A549 (cell line): Measurements from ENCODE around the gene DYNLT2B. TPM values are rescaled to one million over a fixed set of nuclear protein-coding genes. Genes with fewer than 3 reads are reported as not detected.
"Not testable (repeated sequence)": the region's sequence is repeated elsewhere in the genome, so short reads cannot be mapped to it uniquely, and the experiment has no call there.

Source experiments
- ATAC-seq, 2 experiments: fragments of 200-7000 bp in 1 of 2; fragments of >200 bp in 1 of 2; cut with Nextera tagmentation in 1 of 2; cut with Tn5 transposase in 1 of 2; 3 replicates each; pipeline versions ENCODE4 v1.8.0 to v1.9.1; 2018 to 2020; ENCODE audit warnings: mild to moderate bottlenecking in 1 of 2, moderate library complexity in 1 of 2
- CTCF ChIA-PET: fragments of 300-600 bp; sonication (Branson Sonifier 250); formaldehyde crosslinking; extraction: SDS; loops from one replicate; lab custom pipeline; 2021; ENCODE audit warnings: antibody characterized with exemption, inconsistent platforms; lab: Yijun Ruan, JAX
- POLR2A ChIA-PET: fragments of 350-600 bp; formaldehyde crosslinking; extraction: SDS; loops from one replicate; lab custom pipeline; 2021; ENCODE audit warnings: antibody characterized with exemption, inconsistent platforms; lab: Yijun Ruan, JAX
- DNase-seq, 2 experiments: peaks; one replicate each; pipeline versions ENCODE4 v3.0.0 to v3.0.0-alpha.2; 2011 to 2016; ENCODE audit warnings: low read depth in 1 of 2, low spot score in 1 of 2
- FAIRE-seq: peaks from 2 replicates; lab custom pipeline; 2011; peaks lifted over from hg19 to GRCh38; lab: Jason Lieb, UNC
- H3K27ac ChIP-seq, 2 experiments: fragments of >200 bp; sonication (Bioruptor Twin); formaldehyde crosslinking; 3 replicates each; pipeline ENCODE4 v1.5.1; 2016 to 2017
- H3K4me1 ChIP-seq: fragments of >200 bp; sonication (Bioruptor Twin); formaldehyde crosslinking; 3 replicates; pipeline ENCODE4 v1.6.1; 2016
- H3K4me2 ChIP-seq: fragments of >200 bp; sonication (Bioruptor Twin); formaldehyde crosslinking; 3 replicates; pipeline ENCODE4 v1.6.1; 2016
- H3K4me3 ChIP-seq: fragments of >200 bp; sonication (Bioruptor Twin); formaldehyde crosslinking; 3 replicates; pipeline ENCODE4 v1.5.1; 2016
- H3K9me3 ChIP-seq: fragments of >200 bp; sonication (Bioruptor Twin); formaldehyde crosslinking; 3 replicates; pipeline ENCODE4 v1.6.1; 2016
- CBX2 ChIP-seq: fragments of 200-600 bp; sonication (generic); IDR thresholded peaks from 2 replicates; pipeline ENCODE4 v1.6.1; 2016; ENCODE audit warnings: low read depth, mild to moderate bottlenecking, borderline replicate concordance
- EHF ChIP-seq: fragments of 250-450 bp; sonication (Bioruptor Pico); IDR thresholded peaks from 2 replicates; pipeline ENCODE4 v1.5.0; 2020; ENCODE audit warnings: mild to moderate bottlenecking
- FOSB ChIP-seq: fragments of 250-450 bp; sonication (Bioruptor Pico); IDR thresholded peaks from 2 replicates; pipeline ENCODE4 v1.5.0; 2020; ENCODE audit warnings: mild to moderate bottlenecking, moderate library complexity
- HOXB5 ChIP-seq: fragments of 250-450 bp; sonication (Bioruptor Pico); IDR thresholded peaks from 2 replicates; pipeline ENCODE4 v1.5.0; 2020; ENCODE audit warnings: mild to moderate bottlenecking, moderate library complexity
- JUN ChIP-seq, 2 experiments: fragments of >200 bp; sonication (Bioruptor Twin); formaldehyde crosslinking; IDR thresholded peaks; 2 replicates in 1 of 2; 3 replicates in 1 of 2; pipeline ENCODE4 v1.6.1; 2016 to 2017
- KDM5A ChIP-seq: fragments of 200-600 bp; sonication (generic); IDR thresholded peaks from 2 replicates; pipeline ENCODE4 v1.6.1; 2016; ENCODE audit warnings: antibody characterized with exemption, mild to moderate bottlenecking
- MYC ChIP-seq: IDR thresholded peaks from 2 replicates; pipeline ENCODE4 v1.6.1; 2012; ENCODE audit warnings: mild to moderate bottlenecking, inconsistent platforms, low read length, improper control_type of control experiment, borderline replicate concordance
- NPAS2 ChIP-seq: fragments of 250-450 bp; sonication (Bioruptor Pico); IDR thresholded peaks from 2 replicates; pipeline ENCODE4 v1.8.0; 2022; ENCODE audit warnings: mild to moderate bottlenecking, moderate library complexity, borderline replicate concordance
- POLR2A ChIP-seq: IDR thresholded peaks from 2 replicates; pipeline ENCODE4 v1.6.1; 2012; ENCODE audit warnings: mild to moderate bottlenecking, low read length
- POLR2AphosphoS2 ChIP-seq: conservative IDR thresholded peaks from 2 replicates; pipeline ENCODE4 v1.6.1; 2012; ENCODE audit warnings: low read length, improper control_type of control experiment, inconsistent platforms
- RFX5 ChIP-seq: fragments of 450-650 bp; IDR thresholded peaks from 2 replicates; pipeline ENCODE4 v1.7.1; 2014; ENCODE audit warnings: antibody characterized with exemption, mild to moderate bottlenecking, moderate library complexity
- SMC3 ChIP-seq: fragments of >200 bp; sonication (Bioruptor Twin); formaldehyde crosslinking; IDR thresholded peaks from 3 replicates; pipeline ENCODE4 v1.6.1; 2018; ENCODE audit warnings: inconsistent platforms
- TFCP2L1 ChIP-seq: fragments of 250-450 bp; sonication (Bioruptor Pico); IDR thresholded peaks from 2 replicates; pipeline ENCODE4 v1.5.0; 2021; ENCODE audit warnings: mild to moderate bottlenecking
- TP53 ChIP-seq: fragments of 250-450 bp; sonication (Bioruptor Pico); IDR thresholded peaks from 2 replicates; pipeline ENCODE4 v1.5.0; 2021; ENCODE audit warnings: mild to moderate bottlenecking, moderate library complexity
- USF2 ChIP-seq: fragments of 450-650 bp; IDR thresholded peaks from 2 replicates; pipeline ENCODE4 v1.6.1; 2014; ENCODE audit warnings: antibody characterized with exemption
- WGBS: methylation state at CpG from one replicate; pipeline ENCODE4 v1.1.6; 2017; ENCODE audit errors: missing lambda C conversion rate; 5-methylcytosine and 5-hydroxymethylcytosine counted together
- polyA plus RNA-seq, 4 experiments: library from polyadenylated mRNA; depleted of rRNA in 3 of 4; stranded (reverse); fragments of >200 nt; fragmentation: RNase III in 1 of 4; extraction: RNeasy Plus Mini Kit Qiagen cat#74134 plus additional on column Dnase treatment in 1 of 4; gene quantifications; 2 replicates in 3 of 4; 3 replicates in 1 of 4; pipeline ENCODE4 v1.2.3, GENCODE V29; 2011 to 2017
- TF ChIP-seq, protein P1 (sequence below): fragments of >200 bp; sonication (Bioruptor Twin); formaldehyde crosslinking; IDR thresholded peaks from 3 replicates; pipeline ENCODE4 v1.5.1; 2016
- TF ChIP-seq, protein P2 (sequence below): IDR thresholded peaks from 2 replicates; pipeline ENCODE4 v1.6.1; 2012
- TF ChIP-seq, protein P3 (sequence below): fragments of 250-450 bp; sonication (Bioruptor Pico); IDR thresholded peaks from 2 replicates; pipeline ENCODE4 v1.5.0; 2020; ENCODE audit warnings: low read depth, mild to moderate bottlenecking, moderate library complexity

Gene DYNLT2B
- polyA plus RNA-seq, 2 of the 4 experiments (the other 2 are of a cell fraction): 34.7 to 34.9 TPM

- no peak for TF ChIP-seq USF2
Observed at GRCh38 chr3:196351541-196351940, 33.5 kb upstream of the DYNLT2B start (continued).

- H3K4me3 ChIP-seq: no peak overlapping the region
- H3K9me3 ChIP-seq: no peaks in the 10 kb centered on the region
- no peak for TF ChIP-seq RFX5
- no peak for TF ChIP-seq POLR2AphosphoS2
- no peak for TF ChIP-seq HOXB5 (CRISPR knock-in tag)
- TF ChIP-seq, protein P1, sequence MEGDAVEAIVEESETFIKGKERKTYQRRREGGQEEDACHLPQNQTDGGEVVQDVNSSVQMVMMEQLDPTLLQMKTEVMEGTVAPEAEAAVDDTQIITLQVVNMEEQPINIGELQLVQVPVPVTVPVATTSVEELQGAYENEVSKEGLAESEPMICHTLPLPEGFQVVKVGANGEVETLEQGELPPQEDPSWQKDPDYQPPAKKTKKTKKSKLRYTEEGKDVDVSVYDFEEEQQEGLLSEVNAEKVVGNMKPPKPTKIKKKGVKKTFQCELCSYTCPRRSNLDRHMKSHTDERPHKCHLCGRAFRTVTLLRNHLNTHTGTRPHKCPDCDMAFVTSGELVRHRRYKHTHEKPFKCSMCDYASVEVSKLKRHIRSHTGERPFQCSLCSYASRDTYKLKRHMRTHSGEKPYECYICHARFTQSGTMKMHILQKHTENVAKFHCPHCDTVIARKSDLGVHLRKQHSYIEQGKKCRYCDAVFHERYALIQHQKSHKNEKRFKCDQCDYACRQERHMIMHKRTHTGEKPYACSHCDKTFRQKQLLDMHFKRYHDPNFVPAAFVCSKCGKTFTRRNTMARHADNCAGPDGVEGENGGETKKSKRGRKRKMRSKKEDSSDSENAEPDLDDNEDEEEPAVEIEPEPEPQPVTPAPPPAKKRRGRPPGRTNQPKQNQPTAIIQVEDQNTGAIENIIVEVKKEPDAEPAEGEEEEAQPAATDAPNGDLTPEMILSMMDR: no peak
- DNase-seq (no peak), ATAC-seq (no peak), FAIRE-seq (no peak)
- ChIA-PET POLR2A (no interaction called here), CTCF (no interaction called here)
- peaks cover 13% of the 10 kb centered on the region for H3K4me1 ChIP-seq
- H3K27ac ChIP-seq: no peak overlapping the region
- no peak overlapping the region for H3K4me2 ChIP-seq
Observed at GRCh38 chr3:196350067-196350466, 32.0 kb upstream of the DYNLT2B start.

DNA sequence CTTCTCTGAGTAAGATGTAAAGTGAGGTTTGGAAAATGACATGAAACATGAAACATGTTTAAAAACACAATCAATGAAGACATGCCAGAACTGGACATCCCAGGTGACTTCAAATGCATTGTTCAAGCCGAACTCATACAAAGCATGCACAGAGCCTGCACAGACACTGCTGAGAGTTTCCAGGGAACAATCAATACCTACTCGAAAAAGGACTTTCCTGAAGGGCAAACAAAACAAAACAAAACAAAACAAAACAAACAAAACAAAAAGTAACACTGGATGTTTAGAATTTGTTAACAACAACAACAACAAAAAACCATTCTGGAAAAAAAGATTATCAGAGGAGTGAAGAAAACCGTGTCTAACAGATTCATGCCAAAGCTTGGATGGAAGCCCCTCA, 30.7 kb upstream of the DYNLT2B start:
- TF ChIP-seq JUN (IDR thresholded peaks at IDR 0.05) (no peak), SMC3 (no peak), FOSB (CRISPR knock-in tag) (no peak)
- TF ChIP-seq, protein P2, sequence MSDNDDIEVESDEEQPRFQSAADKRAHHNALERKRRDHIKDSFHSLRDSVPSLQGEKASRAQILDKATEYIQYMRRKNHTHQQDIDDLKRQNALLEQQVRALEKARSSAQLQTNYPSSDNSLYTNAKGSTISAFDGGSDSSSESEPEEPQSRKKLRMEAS: no peak
- Histone ChIP-seq H3K4me2 (no peak overlapping the region), H3K4me1 (peaks cover 13% of the 10 kb centered on the region), H3K27ac (no peak overlapping the region), H3K4me3 (no peak overlapping the region), H3K9me3 (no peaks in the 10 kb centered on the region)
- POLR2A ChIA-PET: no interaction called here
- CTCF ChIA-PET: no interaction called here
- ATAC-seq (no peak), DNase-seq (no peak), FAIRE-seq (no peak)
- 89% methylated on average over 3 of the region's 3 CpGs for WGBS

DNA sequence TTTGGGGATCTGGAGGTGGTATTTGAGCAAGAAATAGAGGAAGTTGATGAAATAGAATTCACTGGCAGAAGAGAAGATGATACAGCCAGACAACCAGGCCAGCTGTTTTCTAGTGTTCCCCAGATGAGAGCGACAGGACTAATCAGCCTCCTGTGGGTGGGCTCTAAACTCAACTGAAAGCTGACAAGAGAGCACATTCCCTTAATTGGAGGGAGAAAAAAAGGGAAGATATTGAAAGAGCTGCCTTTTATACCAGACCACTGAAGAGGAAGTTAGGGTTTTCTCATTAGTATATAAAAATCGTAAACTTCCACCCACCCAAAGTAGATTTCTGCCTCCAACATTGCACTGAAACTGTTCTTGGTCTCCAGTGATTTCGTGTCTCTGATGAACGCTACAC, 26.6 kb upstream of the DYNLT2B start:
- no peak overlapping the region for H3K4me2 ChIP-seq
- 98% methylated on average over 4 of the region's 4 CpGs for WGBS
- CTCF ChIA-PET: no interaction called here
- TF ChIP-seq CBX2 (no peak), FOSB (CRISPR knock-in tag) (no peak), KDM5A (no peak), TFCP2L1 (CRISPR knock-in tag) (no peak), MYC (no peak), EHF (no peak), NPAS2 (CRISPR knock-in tag) (no peak), POLR2A (no peak), TP53 (no peak), RFX5 (no peak)
- TF ChIP-seq, protein P3, sequence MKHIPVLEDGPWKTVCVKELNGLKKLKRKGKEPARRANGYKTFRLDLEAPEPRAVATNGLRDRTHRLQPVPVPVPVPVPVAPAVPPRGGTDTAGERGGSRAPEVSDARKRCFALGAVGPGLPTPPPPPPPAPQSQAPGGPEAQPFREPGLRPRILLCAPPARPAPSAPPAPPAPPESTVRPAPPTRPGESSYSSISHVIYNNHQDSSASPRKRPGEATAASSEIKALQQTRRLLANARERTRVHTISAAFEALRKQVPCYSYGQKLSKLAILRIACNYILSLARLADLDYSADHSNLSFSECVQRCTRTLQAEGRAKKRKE (CRISPR knock-in tag): no peak
- DNase-seq (no peak), ATAC-seq (no peak), FAIRE-seq (no peak)
- POLR2A ChIA-PET: no interaction called here
- no peaks in the 10 kb centered on the region for H3K9me3 ChIP-seq
- no peak overlapping the region for H3K4me3 ChIP-seq
- H3K4me1 ChIP-seq: peaks cover 27% of the 10 kb centered on the region
- 0 out of 6 replicates have a peak overlapping the region, but pooled peaks of 1 of the 2 experiments have one; percentile 16 for H3K27ac ChIP-seq

DNA sequence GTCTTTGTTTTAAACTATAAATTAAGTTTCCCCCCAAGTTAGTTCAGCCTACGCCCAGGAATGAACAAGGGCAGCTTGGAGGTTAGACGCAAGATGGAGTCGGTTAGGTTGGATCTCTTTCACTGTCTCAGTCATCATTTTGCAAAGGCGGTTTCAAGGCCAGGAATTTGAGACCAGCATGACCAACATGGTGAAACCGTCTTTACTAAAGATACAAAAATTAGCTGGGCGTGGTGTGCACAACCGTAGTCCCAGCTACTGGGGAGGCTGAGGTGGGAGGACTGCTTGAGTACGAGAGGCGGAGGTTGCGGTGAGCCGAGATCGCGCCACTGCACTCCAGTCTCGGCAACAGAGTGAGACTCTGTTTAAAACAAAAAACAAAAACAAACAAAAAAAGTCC, 25.9 kb upstream of the DYNLT2B start:
- POLR2A ChIA-PET, H3K9me3 ChIP-seq, CTCF ChIA-PET, H3K4me3 ChIP-seq, DNase-seq, FAIRE-seq, H3K4me2 ChIP-seq, ATAC-seq, H3K27ac ChIP-seq: not testable (repeated sequence)
- H3K4me1 ChIP-seq: peaks cover 35% of the 10 kb centered on the region
- 92% methylated on average over 13 of the region's 14 CpGs for WGBS
